SK-N-SH treated with all-trans-retinoic acid at 6 μM for 48 hours (cell line): ENCODE results near the gene HS6ST3.

Source experiments
- CSDC2 ChIP-seq: fragments of 250-450 bp; sonication (Bioruptor Pico); IDR thresholded peaks from 2 replicates; pipeline ENCODE4 v1.5.0; 2020; ENCODE audit warnings: mild to moderate bottlenecking, moderate library complexity
- PATZ1 ChIP-seq: fragments of 250-450 bp; sonication (Bioruptor Pico); IDR thresholded peaks from 2 replicates; pipeline ENCODE4 v1.8.0; 2020; ENCODE audit warnings: mild to moderate bottlenecking, moderate library complexity, borderline replicate concordance
- SNAI2 ChIP-seq: fragments of 250-450 bp; sonication (Bioruptor Pico); IDR thresholded peaks from 2 replicates; pipeline ENCODE4 v1.5.0; 2020; ENCODE audit warnings: mild to moderate bottlenecking, moderate library complexity
- TSHZ2 ChIP-seq: fragments of 250-450 bp; sonication (Bioruptor Pico); IDR thresholded peaks from 2 replicates; pipeline ENCODE4 v1.5.0; 2020; ENCODE audit warnings: mild to moderate bottlenecking, moderate library complexity
- ZFP30 ChIP-seq: fragments of 450-650 bp; formaldehyde crosslinking; IDR thresholded peaks from 2 replicates; pipeline ENCODE4 v1.5.0; 2022; ENCODE audit warnings: mild to moderate bottlenecking, moderate library complexity
- ZNF565 ChIP-seq: fragments of 450-650 bp; formaldehyde crosslinking; conservative IDR thresholded peaks from 2 replicates; pipeline ENCODE4 v1.5.0; 2020; ENCODE audit warnings: low read depth, mild to moderate bottlenecking, moderate library complexity

DNA sequence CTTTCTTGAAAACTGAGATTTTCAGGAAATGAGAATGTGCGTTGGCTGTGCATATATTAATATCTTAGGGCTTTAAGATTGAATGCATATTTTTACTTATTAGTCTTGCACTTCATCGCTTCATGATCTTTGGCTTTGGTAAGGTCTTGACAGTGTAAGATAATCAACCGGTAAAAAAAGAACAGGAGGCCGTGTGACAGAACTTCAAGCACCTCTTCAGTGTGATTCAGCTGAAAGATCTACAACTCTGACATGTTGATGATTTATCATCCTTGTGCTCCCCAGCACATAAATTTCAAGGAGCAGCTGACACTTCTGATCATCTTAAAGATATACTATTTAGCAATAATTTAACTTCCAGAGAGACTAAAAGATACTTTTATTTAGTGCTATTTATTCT lies 195.1 kb downstream of the HS6ST3 start:
- TF ChIP-seq ZNF565 (CRISPR knock-in tag) = no peak
- no peak for TF ChIP-seq PATZ1 (CRISPR knock-in tag)
- TF ChIP-seq ZFP30 (CRISPR knock-in tag) = no peak
- no peak for TF ChIP-seq SNAI2 (CRISPR knock-in tag)
- TF ChIP-seq CSDC2 = no peak
- TF ChIP-seq TSHZ2 (CRISPR knock-in tag) = no peak
